ENCODE results near the gene RBX1.

RBX1 gene

GRCh38 chr22:40908895-40909294 lies 42.3 kb upstream of the RBX1 start (continued):
- TF ChIP-seq PRDM2 (tag by site-specific recombination; IDR thresholded peaks at IDR 0.05; ENCODE audit: borderline replicate concordance) (no peak), ZSCAN5A (tag by site-specific recombination; IDR thresholded peaks at IDR 0.05) (no peak), ZNF132 (tag by site-specific recombination; IDR thresholded peaks at IDR 0.05; ENCODE audit: borderline replicate concordance) (no peak), ZNF830 (tag by site-specific recombination; IDR thresholded peaks at IDR 0.05; ENCODE audit: low read depth) (no peak), ZNF473 (tag by site-specific recombination; IDR thresholded peaks at IDR 0.05) (no peak)

GRCh38 chr22:40911772-40912171 lies 39.4 kb upstream of the RBX1 start:
- ChIA-PET POLR2A (no interaction called here), CTCF (interaction anchor here (0.7 to 1.3 kb wide), 2 partner anchors 11 to 326 kb away, joined by 3 to 5 read pairs; no protein-coding TSS in a partner anchor)
- no peaks in the 10 kb centered on the region for H3K4me1 ChIP-seq (ENCODE audit: control insufficient read depth, insufficient read depth, low read length)
- no peak overlapping the region for H3K27ac ChIP-seq (ENCODE audit: extremely low read depth, low read depth, low read length)
- H3K36me3 ChIP-seq (ENCODE audit: control insufficient read depth in 2 of 2, insufficient read depth in 1 of 2, low read length in 2 of 2) = peaks cover 33 to 42% of the 10 kb centered on the region in 2 experiments
- H3K4me3 ChIP-seq (ENCODE audit: low read depth, low read length) = no peak overlapping the region
- no peaks in the 10 kb centered on the region for H3K9me3 ChIP-seq (ENCODE audit: control insufficient read depth, insufficient read depth, low read depth, low read length)
- TF ChIP-seq ZNF157 (tag by site-specific recombination; IDR thresholded peaks at IDR 0.05) (no peak), SCRT1 (tag by site-specific recombination; IDR thresholded peaks at IDR 0.05; ENCODE audit: borderline replicate concordance) (no peak), ZNF37A (tag by site-specific recombination; IDR thresholded peaks at IDR 0.05) (no peak), ZNF223 (tag by site-specific recombination; IDR thresholded peaks at IDR 0.05) (no peak), ZNF610 (tag by site-specific recombination; IDR thresholded peaks at IDR 0.05; ENCODE audit: borderline replicate concordance) (no peak), ZBTB49 (tag by site-specific recombination; IDR thresholded peaks at IDR 0.05; ENCODE audit: low read depth) (no peak), ZFP41 (tag by site-specific recombination; IDR thresholded peaks at IDR 0.05; ENCODE audit: borderline replicate concordance) (no peak), ZNF510 (tag by site-specific recombination; IDR thresholded peaks at IDR 0.05; ENCODE audit: insufficient replicate concordance) (no peak), ELK4 (IDR thresholded peaks at IDR 0.05; ENCODE audit: borderline replicate concordance, low read depth, low read length) (no peak), ZSCAN18 (tag by site-specific recombination; IDR thresholded peaks at IDR 0.05) (no peak), KLF16 (tag by site-specific recombination; IDR thresholded peaks at IDR 0.05) (no peak), KLF10 (tag by site-specific recombination; IDR thresholded peaks at IDR 0.05) (no peak), ZNF585B (tag by site-specific recombination; IDR thresholded peaks at IDR 0.05) (no peak), ZNF19 (tag by site-specific recombination; IDR thresholded peaks at IDR 0.05; ENCODE audit: low read depth) (no peak), KLF7 (tag by site-specific recombination; IDR thresholded peaks at IDR 0.05; ENCODE audit: borderline replicate concordance) (no peak), ZNF560 (tag by site-specific recombination; IDR thresholded peaks at IDR 0.05; ENCODE audit: borderline replicate concordance) (no peak), HIC1 (tag by site-specific recombination; IDR thresholded peaks at IDR 0.05) (no peak)

Data from HEK293 (cell line).